ELF-1 (cell line): ENCODE results near the gene SPINT2.
A peak's percentile ranks its signal among the peaks of the same experiment; 100 is the strongest.
"Not testable (repeated sequence)": the region's sequence is repeated elsewhere in the genome, so short reads cannot be mapped to it uniquely, and the experiment has no call there.

Source experiments
- DNase-seq: peaks from one replicate; pipeline ENCODE4 v3.0.0-alpha.2; 2016; ENCODE audit warnings: low read depth, low spot score

SPINT2 gene, protein sequence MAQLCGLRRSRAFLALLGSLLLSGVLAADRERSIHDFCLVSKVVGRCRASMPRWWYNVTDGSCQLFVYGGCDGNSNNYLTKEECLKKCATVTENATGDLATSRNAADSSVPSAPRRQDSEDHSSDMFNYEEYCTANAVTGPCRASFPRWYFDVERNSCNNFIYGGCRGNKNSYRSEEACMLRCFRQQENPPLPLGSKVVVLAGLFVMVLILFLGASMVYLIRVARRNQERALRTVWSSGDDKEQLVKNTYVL

DNA sequence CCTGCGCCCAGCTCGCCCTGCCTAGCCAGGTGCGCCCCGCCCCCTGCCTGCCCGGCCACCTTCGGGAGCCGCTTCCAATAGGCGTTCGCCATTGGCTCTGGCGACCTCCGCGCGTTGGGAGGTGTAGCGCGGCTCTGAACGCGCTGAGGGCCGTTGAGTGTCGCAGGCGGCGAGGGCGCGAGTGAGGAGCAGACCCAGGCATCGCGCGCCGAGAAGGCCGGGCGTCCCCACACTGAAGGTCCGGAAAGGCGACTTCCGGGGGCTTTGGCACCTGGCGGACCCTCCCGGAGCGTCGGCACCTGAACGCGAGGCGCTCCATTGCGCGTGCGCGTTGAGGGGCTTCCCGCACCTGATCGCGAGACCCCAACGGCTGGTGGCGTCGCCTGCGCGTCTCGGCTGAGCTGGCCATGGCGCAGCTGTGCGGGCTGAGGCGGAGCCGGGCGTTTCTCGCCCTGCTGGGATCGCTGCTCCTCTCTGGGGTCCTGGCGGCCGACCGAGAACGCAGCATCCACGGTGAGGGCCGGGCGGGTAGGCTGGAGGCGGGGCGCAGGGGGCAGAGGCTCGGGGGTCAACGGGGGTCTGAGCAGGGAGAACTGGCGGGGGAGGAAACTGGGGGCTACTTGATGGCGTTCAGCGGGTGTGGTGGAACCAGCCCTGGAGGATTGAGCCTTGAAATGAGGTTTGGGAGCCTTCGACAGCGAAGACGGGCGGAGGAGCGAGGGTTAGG lies at the start of gene SPINT2:
Gene SPINT2, plus strand, starts transcription at position 88 of the 727 bp plus-strand sequence. Its CDS starts 320 bp downstream, at position 408.
- peak; percentile 90 for DNase-seq

- DNase-seq, result no peak
These were observed 47.4 kb upstream of the SPINT2 start for GRCh38 chr19:38216785-38217641.

DNA sequence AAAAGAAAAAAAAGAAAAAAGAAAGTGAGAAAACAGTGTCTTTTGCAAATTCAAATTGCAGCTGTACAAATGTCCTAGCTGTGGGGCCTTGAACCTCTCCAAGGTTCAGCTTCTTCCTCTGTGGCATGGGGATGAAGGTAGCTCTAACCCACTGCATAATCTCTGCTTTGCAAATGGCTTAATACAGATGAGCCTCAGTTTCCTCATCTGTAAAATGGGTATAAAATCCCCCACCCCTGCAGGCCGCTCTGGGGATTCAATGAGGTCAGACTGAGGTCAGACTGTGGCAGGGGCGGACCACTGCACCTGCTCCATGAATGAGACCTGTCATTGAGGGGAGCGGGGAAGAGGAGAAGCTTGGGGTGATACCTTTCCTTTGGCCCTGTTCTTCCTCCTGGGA lies 46.2 kb upstream of the SPINT2 start:
- no peak for DNase-seq

DNA sequence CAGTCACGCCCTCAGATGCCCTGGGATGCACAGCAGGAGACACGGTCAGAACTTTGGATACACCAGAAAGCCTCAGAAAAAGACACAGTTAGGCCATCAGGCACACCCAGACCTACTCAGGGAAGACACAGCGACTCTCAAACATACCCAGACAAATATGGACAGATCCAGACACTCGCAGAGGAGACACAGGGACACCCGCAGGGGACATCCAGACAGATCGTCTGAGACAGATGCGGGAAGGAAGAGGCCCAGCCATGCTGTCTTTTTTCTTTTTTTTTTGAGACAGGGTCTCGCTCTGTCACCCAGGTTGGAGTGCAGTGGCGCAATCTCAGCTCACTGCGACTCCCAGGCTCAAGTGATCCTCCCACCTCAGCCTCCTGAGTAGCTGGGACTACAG lies 45.2 kb upstream of the SPINT2 start:
- DNase-seq, result no peak

DNA sequence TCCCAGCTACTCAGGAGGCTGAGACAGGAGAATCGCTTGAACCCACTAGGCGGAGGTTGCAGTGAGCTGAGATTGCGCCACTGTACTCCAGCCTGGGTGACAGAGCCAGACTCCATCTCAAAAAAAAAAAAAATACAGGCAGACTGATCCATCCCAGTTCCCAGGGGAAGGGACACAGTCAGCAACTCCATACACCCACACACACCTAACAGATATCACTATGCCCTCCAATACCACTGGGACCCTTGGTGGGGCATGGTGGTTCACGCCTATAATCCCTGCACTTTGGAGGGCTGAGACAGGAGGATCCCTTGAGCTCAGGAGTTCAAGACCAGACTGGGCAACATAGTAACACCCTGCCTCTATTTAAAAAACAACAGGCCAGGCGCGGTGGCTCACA lies 43.0 kb upstream of the SPINT2 start:
- DNase-seq, result no peak

DNA sequence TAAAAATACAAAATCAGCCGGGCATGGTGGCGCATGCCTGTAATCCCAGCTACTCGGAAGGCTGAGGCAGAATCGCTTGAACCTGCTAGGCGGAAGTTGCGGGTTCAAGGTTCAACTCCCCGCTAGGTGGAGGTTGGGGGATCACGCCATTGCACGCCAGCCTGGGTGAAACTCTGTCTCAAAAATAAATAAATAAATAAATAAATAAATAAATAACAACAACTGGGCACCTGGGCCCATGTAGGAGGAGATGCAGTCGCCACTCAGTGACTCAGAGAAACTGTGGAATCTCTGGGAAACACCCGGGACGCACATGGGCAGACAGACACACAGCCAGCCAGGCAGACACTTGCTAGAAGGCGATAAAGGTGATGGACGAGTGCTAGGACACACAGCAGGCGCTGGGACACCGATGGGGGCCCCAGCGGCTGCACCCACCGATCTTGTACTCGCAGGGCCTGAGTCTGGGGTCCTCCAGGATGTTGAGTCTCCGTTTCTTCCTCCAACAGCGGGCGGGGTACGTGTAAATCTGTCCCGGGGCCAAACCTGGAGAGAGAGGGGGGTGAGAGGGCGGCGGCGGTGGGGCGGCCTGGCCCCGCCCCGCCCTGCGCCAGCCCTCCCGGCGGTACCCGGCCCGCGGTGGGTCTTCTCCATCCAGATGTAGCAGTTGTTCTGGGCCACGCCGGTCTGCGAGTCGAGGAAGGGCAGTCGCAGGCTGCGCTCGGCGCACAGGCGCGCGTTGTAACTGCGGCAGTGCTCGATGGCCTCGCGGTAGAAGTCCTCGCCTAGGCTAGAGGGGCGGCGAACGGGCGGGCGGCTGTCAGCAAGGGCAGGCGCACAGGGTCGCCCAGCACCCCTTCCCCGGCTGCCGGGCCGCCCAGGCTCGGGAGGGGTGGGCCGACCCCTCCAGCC lies 42.2 kb upstream of the SPINT2 start:
- peak; percentile 52 for DNase-seq

GRCh38 chr19:38223119-38223523 lies 41.3 kb upstream of the SPINT2 start:
- DNase-seq, result no peak

GRCh38 chr19:38223617-38224013 lies 40.8 kb upstream of the SPINT2 start:
- no peak for DNase-seq

DNA sequence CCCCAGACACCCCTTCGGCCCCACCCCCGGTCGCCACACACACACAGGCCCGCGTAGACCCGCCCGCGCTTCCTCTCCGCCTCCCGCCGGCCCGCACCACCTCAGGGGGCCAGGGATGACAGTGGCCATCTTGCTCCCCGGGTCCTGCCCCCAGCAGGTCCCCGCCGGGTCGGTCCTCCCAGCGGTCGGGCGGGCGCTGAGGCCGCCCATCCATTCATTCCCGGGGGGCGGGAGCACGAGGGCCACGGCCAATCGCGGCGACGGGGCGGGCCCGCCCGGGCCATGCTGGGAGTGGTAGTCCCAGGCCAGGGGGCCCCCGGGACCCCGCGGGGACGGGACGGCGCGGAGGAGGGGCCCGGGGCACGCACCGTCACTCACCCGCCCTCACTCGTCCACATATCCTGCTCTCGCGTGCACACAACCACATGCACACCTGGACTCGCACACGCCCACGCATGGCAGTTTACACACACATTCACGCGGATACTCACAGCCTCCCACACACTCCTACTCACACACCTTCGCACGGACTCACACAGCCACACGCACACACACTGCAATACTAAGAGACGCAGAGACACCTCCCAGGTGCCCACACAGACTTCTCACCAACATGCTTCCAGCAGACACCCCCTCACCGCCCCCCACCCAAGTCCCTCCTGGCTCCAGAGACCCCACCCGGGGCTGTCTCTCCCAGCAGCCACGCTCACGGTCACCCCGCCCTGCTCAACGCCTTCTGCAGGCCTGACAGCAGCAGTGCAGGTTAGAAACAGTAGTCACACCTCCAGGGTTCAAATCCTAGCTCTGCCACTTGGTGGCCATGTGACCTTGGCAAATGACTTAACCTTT lies 40.1 kb upstream of the SPINT2 start, which contains the start of gene DPF1:
Gene DPF1, minus strand, starts transcription at position 209 of the 849 bp plus-strand sequence. Its CDS starts 80 bp downstream, at position 129.
- DNase-seq, result peak; percentile 85

DNA sequence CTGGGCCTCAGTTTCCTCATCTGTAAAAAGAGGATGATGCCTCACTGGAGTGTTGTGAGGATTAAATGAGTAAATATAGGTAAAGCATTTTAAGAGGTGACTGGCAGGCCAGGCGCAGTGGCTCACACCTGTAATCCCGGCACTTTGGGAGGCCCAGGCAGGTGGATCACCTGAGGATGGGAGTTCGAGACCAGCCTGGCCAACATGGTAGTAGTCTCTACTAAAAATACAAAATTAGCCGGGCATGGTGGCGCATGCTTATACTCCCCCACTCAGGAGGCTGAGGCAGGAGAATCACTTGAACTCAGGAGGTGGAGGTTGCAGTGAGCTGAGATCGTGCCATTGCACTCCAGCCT lies 39.5 kb upstream of the SPINT2 start:
- not testable (repeated sequence) for DNase-seq

DNA sequence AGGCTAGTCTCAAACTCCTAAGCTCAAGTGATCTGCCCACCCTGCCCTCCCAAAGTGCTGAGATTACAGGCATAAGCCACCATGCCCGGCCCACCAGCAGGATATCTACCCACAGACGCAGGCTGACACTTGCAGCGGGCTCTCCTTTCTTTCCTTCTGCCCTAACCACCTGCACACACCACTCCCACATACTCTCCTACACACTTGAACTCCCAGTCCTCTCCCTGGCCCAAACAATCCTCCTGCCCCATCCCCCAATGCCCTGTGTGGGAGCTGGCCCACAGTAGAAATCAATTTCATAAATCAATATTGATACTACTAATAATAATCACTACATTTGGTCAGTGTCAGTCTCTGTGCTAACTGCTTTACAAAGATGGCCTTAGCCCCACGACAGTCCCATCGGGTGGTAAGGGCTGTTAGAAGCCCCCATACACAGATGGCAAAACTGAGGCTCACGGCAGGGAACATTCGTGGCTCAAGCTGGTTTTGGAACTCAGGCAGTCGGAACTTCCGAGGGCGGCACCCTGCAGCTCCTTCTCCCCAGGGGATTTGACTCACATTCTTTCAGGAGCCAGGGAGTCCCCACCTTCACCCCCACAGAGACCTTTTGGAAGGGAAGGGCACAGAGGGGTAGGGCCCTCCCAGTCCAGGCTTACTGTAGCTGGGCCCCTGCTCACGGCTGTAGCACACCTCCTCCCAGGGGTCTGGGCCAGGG lies 36.9 kb upstream of the SPINT2 start:
- DNase-seq, result no peak

DNA sequence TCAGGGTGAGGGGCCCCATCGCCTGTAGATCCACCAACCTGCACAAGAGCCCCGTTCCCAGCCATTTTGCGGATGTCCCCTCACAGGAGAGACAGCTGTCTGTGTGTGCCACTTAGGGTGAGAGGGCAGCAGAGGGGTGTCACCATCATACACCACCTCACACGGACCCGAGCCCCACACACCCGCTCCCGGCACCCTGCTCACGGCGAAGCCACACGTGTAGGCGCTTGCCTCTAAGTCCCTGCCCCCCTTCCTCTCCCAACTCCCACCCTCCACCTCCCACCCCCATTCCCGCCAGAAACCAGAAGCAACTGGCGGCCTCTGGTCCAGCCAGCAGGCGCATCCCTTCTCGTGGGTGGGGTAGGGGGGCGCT lies 36.4 kb upstream of the SPINT2 start:
- DNase-seq, result no peak

- peak; percentile 47 for DNase-seq
These were observed 35.6 kb upstream of the SPINT2 start for GRCh38 chr19:38228491-38229439.

GRCh38 chr19:38229585-38230073 lies 34.7 kb upstream of the SPINT2 start:
- DNase-seq, result peak; percentile 70

GRCh38 chr19:38230506-38231133 lies 33.8 kb upstream of the SPINT2 start:
- DNase-seq, result not testable (repeated sequence)

- no peak for DNase-seq
These were observed 32.5 kb upstream of the SPINT2 start for GRCh38 chr19:38231918-38232317.

DNA sequence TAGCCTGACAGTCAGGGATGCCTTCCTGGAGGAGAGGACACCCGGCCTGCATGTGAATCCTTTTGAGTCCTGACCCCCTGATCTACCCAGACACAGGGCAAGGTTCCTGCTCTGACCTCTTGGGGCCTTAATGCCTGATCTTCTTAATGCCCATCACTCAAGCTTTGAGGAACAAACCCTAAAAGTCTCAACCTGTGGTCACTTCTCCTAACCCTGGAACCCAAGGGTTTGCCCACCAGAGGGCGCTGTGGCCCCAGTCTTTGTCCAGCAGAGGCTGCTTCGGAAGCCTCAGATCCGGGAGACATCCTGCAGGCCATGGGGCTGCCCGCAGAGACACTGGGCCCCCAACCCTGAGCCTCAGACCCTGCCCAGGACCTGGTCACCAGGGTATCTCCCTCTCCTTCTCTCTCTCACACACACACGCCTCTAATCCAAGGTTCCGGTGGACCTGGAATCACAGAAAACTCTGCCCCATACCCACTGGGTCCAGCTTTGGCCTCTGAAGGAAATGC lies 30.6 kb upstream of the SPINT2 start:
- peak; percentile 86 for DNase-seq

DNA sequence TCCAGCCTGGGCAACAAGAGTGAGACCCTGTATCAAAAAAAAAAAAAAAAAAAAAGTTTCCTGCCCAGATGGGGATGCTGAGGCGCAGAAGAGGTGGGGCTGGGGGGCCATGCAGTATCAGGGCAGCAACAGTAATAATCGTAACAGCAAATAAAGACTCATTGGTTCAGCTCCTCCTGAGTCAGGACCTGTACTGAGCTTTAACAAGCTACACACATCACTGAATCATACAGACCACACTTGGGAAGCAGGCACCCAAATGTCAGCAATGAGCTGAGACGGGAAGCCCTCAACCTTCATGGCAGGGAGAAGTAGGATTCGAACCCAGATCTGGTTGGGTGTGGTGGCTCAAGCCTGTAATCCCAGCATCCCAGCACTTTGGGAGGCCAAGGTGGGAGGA lies 29.8 kb upstream of the SPINT2 start:
- no peak for DNase-seq
